Measurements from ENCODE around the gene COL18A1. TPM values are rescaled to one million over a fixed set of nuclear protein-coding genes. Genes with fewer than 3 reads are reported as not detected.

COL18A1 gene
- total and polyA plus RNA-seq, 9 of the 15 experiments (the other 6 are each of a cell fraction or from before 2014, with no cell fraction given) = 0.14 to 16.4 (median 2.0) TPM

- peaks cover 5% of the 10 kb centered on the region for H3K9me3 ChIP-seq (replicated peaks; ENCODE audit: control insufficient read depth, insufficient read depth, low read depth, low read length)
Measured at GRCh38 chr21:45457832-45458172, 52.8 kb downstream of the COL18A1 start.

GRCh38 chr21:45458281-45459170, 53.6 kb downstream of the COL18A1 start:
- Histone ChIP-seq H3K9me3 (replicated peaks; ENCODE audit: control insufficient read depth, insufficient read depth, low read depth, low read length) (no peaks in the 10 kb centered on the region), H3K9me1 (ENCODE audit: control insufficient read depth, insufficient read depth, low read length) (no peaks in the 10 kb centered on the region), H3K4me2 (ENCODE audit: insufficient read depth, low read length) (no peak overlapping the region), H4K20me1 (replicated peaks; ENCODE audit: control insufficient read depth, insufficient read depth, low read length) (peaks cover 38% of the 10 kb centered on the region), H3K27me3 (ENCODE audit: control insufficient read depth in 2 of 2, insufficient read depth in 2 of 2, low read length in 2 of 2) (peaks cover 5 to 6% of the 10 kb centered on the region in 2 experiments; a peak in 3 of 5 replicates), H3K4me3 (no peak overlapping the region), H3K27ac (ENCODE audit: extremely low read depth, low read depth, low read length) (no peak overlapping the region), H3K36me3 (ENCODE audit: control insufficient read depth, insufficient read depth, low read length) (no peaks in the 10 kb centered on the region), H3K79me2 (ENCODE audit: control insufficient read depth, insufficient read depth, low read length) (no peaks in the 10 kb centered on the region), H3K9ac (ENCODE audit: insufficient read depth in 1 of 2, low read depth in 2 of 2, low read length in 2 of 2) (no peak overlapping the region; a peak in 1 of 4 replicates), H3K4me1 (replicated peaks in 1 of 2; ENCODE audit: control insufficient read depth in 2 of 2, insufficient read depth in 2 of 2, low read length in 2 of 2) (peaks cover 0 to 62% of the 10 kb centered on the region in 2 experiments; a peak in 3 of 5 replicates), H2AFZ (ENCODE audit: low read depth, low read length) (no peak overlapping the region)
- in situ Hi-C loops (cut with MboI) = no loop called here
- ATAC-seq = no peak
- BruUV-seq (replicated peaks) = no TSS peak
- no peak for FAIRE-seq
- TF ChIP-seq POLR2G (IDR thresholded peaks at IDR 0.05; ENCODE audit: low read depth, low read length) = 0 out of 2 replicates have a peak, but pooled peaks have one; percentile 2
- TF ChIP-seq SP2 (IDR thresholded peaks at IDR 0.05; ENCODE audit: extremely low read depth, low read depth, low read length, poor library complexity, severe bottlenecking) = no peak
- CTCF ChIA-PET (ENCODE audit: low intra/inter-chr PET ratio) = no interaction called here
- intact Hi-C loops (cut with micrococcal nuclease) = no loop called here
- POLR2A ChIA-PET = interaction anchor here (2.1 kb wide), 1 partner anchor 13 kb away, joined by 5 read pairs; no protein-coding TSS in a partner anchor
- WGBS (ENCODE audit: insufficient coverage, low coverage, missing lambda C conversion rate) = 30% methylated on average over 24 of the region's 30 CpGs
- DNase-seq (ENCODE audit: extremely low read depth in 1 of 4, low spot score in 3 of 4) = no peak

More at GRCh38 chr21:45457832-45458172, 52.8 kb downstream of the COL18A1 start:
- 18% methylated on average over 5 of the region's 9 CpGs for WGBS (ENCODE audit: insufficient coverage, low coverage, missing lambda C conversion rate)
- H3K27me3 ChIP-seq (ENCODE audit: control insufficient read depth in 2 of 2, insufficient read depth in 2 of 2, low read length in 2 of 2) = peaks cover 0 to under 1% of the 10 kb centered on the region in 2 experiments; a peak in 1 of 5 replicates
- H3K9me1 ChIP-seq (ENCODE audit: control insufficient read depth, insufficient read depth, low read length) = no peaks in the 10 kb centered on the region
- in situ Hi-C loops (cut with MboI) (no loop called here), intact Hi-C loops (cut with micrococcal nuclease) (no loop called here)
- ChIA-PET CTCF (ENCODE audit: low intra/inter-chr PET ratio) (no interaction called here), POLR2A (no interaction called here)
- no peak overlapping the region for H3K9ac ChIP-seq (ENCODE audit: insufficient read depth in 1 of 2, low read depth in 2 of 2, low read length in 2 of 2)
- no peaks in the 10 kb centered on the region for H3K36me3 ChIP-seq (ENCODE audit: control insufficient read depth, insufficient read depth, low read length)
- DNase-seq (ENCODE audit: extremely low read depth in 1 of 4, low spot score in 3 of 4) (no peak), ATAC-seq (no peak), FAIRE-seq (no peak)
- no TSS peak for BruUV-seq (replicated peaks)
- H3K4me2 ChIP-seq (ENCODE audit: insufficient read depth, low read length) = no peak overlapping the region
- no peak overlapping the region for H3K27ac ChIP-seq (ENCODE audit: extremely low read depth, low read depth, low read length)
- no peak for TF ChIP-seq RCOR1 (IDR thresholded peaks at IDR 0.05; ENCODE audit: borderline replicate concordance in 1 of 2, low read depth in 2 of 2, low read length in 2 of 2)
- TF ChIP-seq ZNF408 (CRISPR knock-in tag; IDR thresholded peaks at IDR 0.05; ENCODE audit: low read depth) = no peak
- H3K79me2 ChIP-seq (ENCODE audit: control insufficient read depth, insufficient read depth, low read length) = no peaks in the 10 kb centered on the region
- H4K20me1 ChIP-seq (replicated peaks; ENCODE audit: control insufficient read depth, insufficient read depth, low read length) = peaks cover 34% of the 10 kb centered on the region
- no peak overlapping the region for H3K4me3 ChIP-seq
- H3K4me1 ChIP-seq (replicated peaks in 1 of 2; ENCODE audit: control insufficient read depth in 2 of 2, insufficient read depth in 2 of 2, low read length in 2 of 2) = peaks cover 0 to 62% of the 10 kb centered on the region in 2 experiments; a peak in 3 of 5 replicates
- no peak overlapping the region for H2AFZ ChIP-seq (ENCODE audit: low read depth, low read length)
